HG02943 (cell line): Measurements from ENCODE around the gene ANAPC10.
"Not testable (repeated sequence)": the region's sequence is repeated elsewhere in the genome, so short reads cannot be mapped to it uniquely, and the experiment has no call there.

ENCODE experiments used
- ATAC-seq: cut with Tn5 transposase; IDR thresholded peaks from one replicate; pipeline ENCODE4 v1.9.1; 2021; ENCODE audit warnings: mild to moderate bottlenecking, low read depth, moderate library complexity; ENCODE audit not compliant: unreplicated experiment

The ANAPC10 gene, protein sequence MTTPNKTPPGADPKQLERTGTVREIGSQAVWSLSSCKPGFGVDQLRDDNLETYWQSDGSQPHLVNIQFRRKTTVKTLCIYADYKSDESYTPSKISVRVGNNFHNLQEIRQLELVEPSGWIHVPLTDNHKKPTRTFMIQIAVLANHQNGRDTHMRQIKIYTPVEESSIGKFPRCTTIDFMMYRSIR

GRCh38 chr4:145097821-145098674 is at the start of gene ANAPC10, which contains the start of gene ABCE1:
Gene ANAPC10 (minus strand): TSS chr4:145098196. CDS start chr4:145096099, 2,097 bp downstream.
Gene ABCE1 (plus strand): TSS chr4:145098311. CDS start chr4:145104413, 6,102 bp downstream.
- ATAC-seq = peak; percentile 77

GRCh38 chr4:145136219-145136618 is 38.2 kb upstream of the ANAPC10 start:
- ATAC-seq = not testable (repeated sequence)

DNA sequence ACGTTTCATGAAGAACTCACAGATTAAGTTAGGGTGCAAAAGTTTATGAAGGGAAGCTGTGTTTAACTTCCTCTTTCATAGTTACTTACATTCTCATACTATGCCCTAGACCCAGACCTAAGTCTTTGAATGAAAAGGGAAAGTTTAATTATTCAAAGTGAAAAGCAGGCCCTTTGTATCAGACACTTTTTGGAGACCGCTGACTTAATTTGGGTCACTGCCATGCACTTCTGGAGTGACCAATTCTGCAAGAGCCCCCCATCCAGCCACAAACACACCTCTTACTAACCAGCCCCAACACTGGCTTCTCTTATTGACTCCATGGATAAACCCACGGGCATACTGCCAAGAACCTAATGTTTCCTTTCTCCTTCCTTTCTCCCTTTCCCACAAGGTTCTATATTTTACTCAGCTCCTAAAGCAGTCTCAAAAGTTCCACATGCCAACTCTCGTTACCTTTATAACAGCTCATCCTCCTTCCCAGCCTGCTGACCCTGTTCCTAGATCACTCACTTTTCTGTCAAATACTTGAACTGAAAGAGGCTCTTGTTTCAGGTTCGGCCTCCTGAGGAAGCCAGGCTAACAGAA is 34.6 kb upstream of the ANAPC10 start:
- ATAC-seq = peak; percentile 85

- ATAC-seq = no peak
These were observed 33.9 kb upstream of the ANAPC10 start for GRCh38 chr4:145131848-145132247.

- no peak for ATAC-seq
These were observed 32.9 kb upstream of the ANAPC10 start for GRCh38 chr4:145130788-145131399.

DNA sequence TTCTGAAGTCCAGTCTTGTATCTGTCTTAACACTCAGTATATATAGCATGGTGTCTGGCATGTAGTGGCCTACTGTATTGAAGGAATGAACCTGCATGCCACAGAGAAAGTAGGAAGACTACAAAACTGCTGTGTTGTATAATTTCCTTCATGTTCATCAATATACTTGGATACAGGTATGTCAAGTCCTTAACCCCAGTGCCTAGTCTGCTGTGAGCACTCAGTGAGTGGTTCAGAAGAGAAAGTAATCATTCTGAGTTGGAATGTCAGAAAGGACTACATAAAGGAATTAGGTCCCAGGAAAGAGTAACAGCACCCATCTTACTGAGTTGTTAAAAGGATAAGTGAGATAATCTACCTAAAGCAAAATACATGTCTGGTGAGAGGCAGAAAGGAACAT is 32.1 kb upstream of the ANAPC10 start:
- no peak for ATAC-seq

DNA sequence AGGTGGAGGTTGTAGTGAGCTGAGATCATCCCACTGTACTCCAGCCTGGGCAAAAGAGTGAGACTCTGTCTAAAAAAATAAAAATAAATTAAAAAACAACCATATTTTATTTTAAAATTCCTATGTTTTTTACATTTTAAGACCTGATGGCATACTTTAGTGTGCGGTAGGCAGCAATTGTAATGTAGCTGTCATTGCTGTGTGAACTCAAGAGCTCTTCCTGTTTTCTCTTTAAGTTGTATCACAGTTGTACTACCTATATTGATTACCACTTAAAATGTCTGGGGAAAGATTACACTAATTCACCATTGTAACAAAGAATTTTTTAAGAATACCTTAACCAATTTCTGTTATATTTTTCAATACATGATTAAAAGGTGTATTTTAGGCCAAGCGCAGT is 27.4 kb upstream of the ANAPC10 start:
- no peak for ATAC-seq

- ATAC-seq = no peak
These were observed 10.1 kb upstream of the ANAPC10 start for GRCh38 chr4:145108128-145108527.

- ATAC-seq = no peak
These were observed 9.1 kb upstream of the ANAPC10 start for GRCh38 chr4:145107126-145107525.

GRCh38 chr4:145103496-145103895 is 5.5 kb upstream of the ANAPC10 start:
- no peak for ATAC-seq

DNA sequence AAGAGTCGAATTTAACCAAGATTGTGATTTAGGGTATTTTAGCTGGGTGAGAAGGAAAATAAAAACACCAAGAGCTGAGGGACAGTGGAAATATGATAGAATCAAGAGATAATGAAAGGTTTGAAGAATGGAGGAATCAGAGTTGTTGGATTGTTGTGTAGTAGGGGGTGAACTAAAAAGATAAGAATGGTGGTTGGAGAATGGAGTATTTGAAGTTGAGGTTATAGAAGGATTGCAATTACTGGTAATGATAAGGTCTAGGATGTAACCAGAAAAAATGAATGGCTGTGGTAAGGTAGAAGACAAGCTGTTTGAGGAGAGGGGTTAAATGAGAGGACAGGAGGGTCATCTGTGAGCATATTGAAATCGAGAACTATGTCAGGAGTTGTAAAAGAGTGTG is 4.6 kb upstream of the ANAPC10 start:
- no peak for ATAC-seq

- no peak for ATAC-seq
These were observed 3.1 kb upstream of the ANAPC10 start for GRCh38 chr4:145101091-145101490.

DNA sequence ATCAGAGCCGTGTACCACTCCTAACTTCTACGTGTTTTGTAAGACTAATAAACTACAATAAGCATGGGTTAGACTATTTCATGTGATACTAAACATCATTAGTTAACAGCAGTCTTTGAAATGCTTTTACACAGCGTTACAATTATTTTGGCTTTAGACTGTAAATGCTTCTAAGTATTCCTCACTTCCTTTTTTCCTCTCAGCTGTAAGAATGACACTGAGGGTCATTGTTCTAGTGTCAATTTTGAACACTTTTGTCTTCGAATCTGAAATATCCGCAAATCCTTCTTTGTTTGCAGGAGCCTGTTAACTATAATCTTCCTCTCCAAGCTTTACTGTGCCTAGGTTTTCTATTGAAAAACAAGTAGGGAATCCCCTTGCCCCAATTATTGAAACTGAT is 1.7 kb upstream of the ANAPC10 start:
- ATAC-seq = no peak

DNA sequence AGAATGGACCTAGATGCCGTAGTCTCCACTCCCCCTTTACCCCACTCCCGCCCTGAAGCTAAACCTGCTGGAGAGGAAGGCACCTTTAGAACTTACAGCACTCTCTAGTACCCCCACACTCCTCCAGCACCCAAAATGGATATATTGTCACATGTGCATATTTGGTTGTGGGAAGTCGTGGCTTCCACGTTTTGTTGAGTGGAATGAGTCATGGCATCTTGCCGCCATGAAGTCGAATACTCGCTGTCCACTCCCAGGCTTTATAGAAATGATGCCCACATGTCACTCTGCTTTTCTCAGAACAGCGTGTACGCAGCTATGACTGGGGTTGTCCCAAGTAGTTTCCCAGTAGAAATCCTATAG is 660 bp upstream of the ANAPC10 start:
- ATAC-seq = no peak

DNA sequence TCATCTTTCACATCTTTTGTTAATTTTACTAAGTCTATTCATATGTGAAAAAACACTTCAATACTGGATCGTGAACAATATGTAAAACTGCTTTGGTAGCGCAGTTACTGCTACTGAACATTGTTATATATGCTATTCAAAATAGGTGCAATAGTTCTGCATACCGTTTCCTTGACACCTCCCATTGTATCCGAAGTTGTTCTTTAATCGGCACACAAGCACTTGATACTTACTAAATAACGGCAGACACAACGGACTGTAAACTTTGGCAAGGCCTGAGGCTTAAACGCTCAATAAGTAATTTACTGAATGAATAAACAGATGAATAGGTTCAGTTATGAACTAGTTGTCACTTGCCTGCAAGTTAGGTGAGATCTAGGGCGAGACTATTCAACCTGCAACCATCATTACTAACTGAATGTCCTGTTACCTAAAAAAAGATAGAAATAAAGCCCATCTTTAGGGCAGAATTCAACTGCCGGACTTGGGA is 620 bp downstream of the ANAPC10 start:
- ATAC-seq = peak; percentile 2

GRCh38 chr4:145093638-145094037 is 4.4 kb downstream of the ANAPC10 start:
- no peak for ATAC-seq

GRCh38 chr4:145090380-145090779 is 7.6 kb downstream of the ANAPC10 start:
- no peak for ATAC-seq

DNA sequence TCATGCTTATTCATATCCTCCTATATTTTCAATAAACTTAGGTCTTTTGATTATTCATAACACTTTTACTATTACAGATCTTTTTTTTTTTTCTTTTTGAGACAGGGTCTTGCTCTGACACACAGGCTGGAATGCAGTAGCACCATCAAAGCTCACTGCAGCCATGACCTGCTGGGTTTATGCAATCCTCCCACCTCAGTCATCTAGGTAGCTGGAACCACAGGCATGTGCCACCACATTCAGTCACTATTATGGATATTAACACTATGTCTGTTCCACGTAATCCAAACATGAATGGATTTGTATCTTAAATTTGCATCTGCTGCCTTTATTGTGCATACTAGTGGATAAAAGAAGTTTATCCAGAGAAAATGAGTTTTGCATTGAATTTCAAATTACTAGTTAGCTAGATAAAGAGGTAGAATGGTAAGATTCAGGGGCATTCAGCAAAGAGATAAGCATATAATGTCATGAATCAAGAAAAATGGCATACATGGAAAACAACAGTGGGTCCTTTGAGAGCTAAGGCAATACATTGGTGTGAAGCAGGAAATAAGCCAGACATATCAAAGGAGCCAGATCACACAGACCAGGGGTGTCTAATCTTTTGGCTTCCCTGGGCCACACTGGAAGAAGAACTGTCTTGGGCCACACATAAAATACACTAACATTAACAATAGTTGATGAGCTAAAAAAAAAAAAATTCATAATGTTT is 13.9 kb downstream of the ANAPC10 start:
- ATAC-seq = no peak

GRCh38 chr4:145081756-145082155 is 16.2 kb downstream of the ANAPC10 start:
- no peak for ATAC-seq

- ATAC-seq = no peak
These were observed 21.5 kb downstream of the ANAPC10 start for GRCh38 chr4:145076469-145076855.
